CD4-positive, alpha-beta T cell (primary cell): ENCODE data around the gene ASCC3. TPM values are rescaled to one million over a fixed set of nuclear protein-coding genes. Genes with fewer than 3 reads are reported as not detected.

Source experiments
- ATAC-seq: fragments of 200-7000 bp; cut with Tn5 transposase; one replicate; pipeline ENCODE4 v1.10.0; 2022; ENCODE audit warnings: mild to moderate bottlenecking; ENCODE audit not compliant: poor library complexity
- CTCF ChIA-PET: fragments of 350-600 bp; sonication (Branson Sonifier 250); formaldehyde crosslinking; loops from one replicate; lab custom pipeline; 2021; ENCODE audit warnings: antibody characterized with exemption, inconsistent platforms; lab: Charles Lee
- POLR2A ChIA-PET: fragments of 350-600 bp; sonication (Branson Sonifier 250); formaldehyde crosslinking; loops from one replicate; lab custom pipeline; 2021; ENCODE audit warnings: antibody characterized with exemption, inconsistent platforms; lab: Charles Lee
- DNase-seq, 14 experiments: peaks; one replicate each; pipeline ENCODE4 v3.0.0-alpha.2; 2013 to 2020; ENCODE audit warnings: mixed read lengths in 2 of 14
- H3K27ac ChIP-seq, 2 donors: one replicate each; pipeline versions ENCODE4 v1.5.1 to v1.7.0; 2013; ENCODE audit warnings: low read length in 2 of 2, low read depth in 1 of 2, mild to moderate bottlenecking in 1 of 2
- H3K27me3 ChIP-seq, 2 experiments: 1 replicate in 1 of 2; 2 replicates in 1 of 2; pipeline versions ENCODE4 v1.6.1 to v1.7.0; 2013; ENCODE audit warnings: low read length in 2 of 2, control low read depth in 1 of 2, mild to moderate bottlenecking in 1 of 2, moderate library complexity in 1 of 2; ENCODE audit not compliant: insufficient read depth in 2 of 2, control insufficient read depth in 1 of 2
- H3K36me3 ChIP-seq: one replicate; pipeline ENCODE4 v1.6.1; 2013; ENCODE audit warnings: low read length, control low read depth; ENCODE audit not compliant: insufficient read depth
- H3K4me1 ChIP-seq: one replicate; pipeline ENCODE4 v1.6.1; 2013; ENCODE audit warnings: low read length, control low read depth; ENCODE audit not compliant: insufficient read depth
- H3K4me3 ChIP-seq: one replicate; pipeline ENCODE4 v1.5.1; 2013; ENCODE audit warnings: mild to moderate bottlenecking, low read length, moderate library complexity
- H3K9me3 ChIP-seq, 2 experiments: 1 replicate in 1 of 2; 2 replicates in 1 of 2; pipeline versions ENCODE4 v1.6.1 to v1.7.0; 2013; ENCODE audit warnings: low read length in 2 of 2, mild to moderate bottlenecking in 2 of 2, control low read depth in 1 of 2, moderate library complexity in 1 of 2; ENCODE audit not compliant: control insufficient read depth in 1 of 2, insufficient read depth in 1 of 2
- H3K27ac Mint-ChIP-seq: one replicate; pipeline ENCODE4 v1.8.0; 2020; ENCODE audit warnings: mixed read lengths
- H3K27me3 Mint-ChIP-seq: one replicate; pipeline ENCODE4 v1.8.0; 2021; ENCODE audit warnings: mixed read lengths
- H3K36me3 Mint-ChIP-seq: one replicate; pipeline ENCODE4 v1.8.0; 2021; ENCODE audit warnings: low read depth, mixed read lengths
- H3K4me1 Mint-ChIP-seq: one replicate; pipeline ENCODE4 v1.8.0; 2021; ENCODE audit warnings: low read depth, mixed read lengths
- H3K4me3 Mint-ChIP-seq: one replicate; pipeline ENCODE4 v1.8.0; 2020; ENCODE audit warnings: mild to moderate bottlenecking, mixed read lengths
- H3K9me3 Mint-ChIP-seq: one replicate; pipeline ENCODE4 v1.8.0; 2020; ENCODE audit warnings: mixed read lengths
- intact Hi-C, 2 experiments: fragments of 100-400 bp; cut with DNase I in 1 of 2; cut with micrococcal nuclease in 1 of 2; formaldehyde crosslinking; loops; one replicate each; pipeline versions ENCODE4 v1.15.1 to v1.9.0; 2023 to 2025; cut with DNase I, micrococcal nuclease
- total RNA-seq, 174 experiments: library from RNA in 2 of 174; stranded (reverse) in 2 of 174; gene quantifications; one replicate each; pipeline ENCODE4 v1.2.3 and lab custom pipeline; 2021 to 2026
- TF ChIP-seq, protein P1 (sequence below): fragments of 200-600 bp; IDR thresholded peaks from one replicate; pipeline ENCODE4 v1.8.0; 2022; ENCODE audit warnings: antibody characterized with exemption, mild to moderate bottlenecking

Gene ASCC3
- total RNA-seq, 2 experiments from 2014 or later: 28.9 to 30.4 TPM

DNA sequence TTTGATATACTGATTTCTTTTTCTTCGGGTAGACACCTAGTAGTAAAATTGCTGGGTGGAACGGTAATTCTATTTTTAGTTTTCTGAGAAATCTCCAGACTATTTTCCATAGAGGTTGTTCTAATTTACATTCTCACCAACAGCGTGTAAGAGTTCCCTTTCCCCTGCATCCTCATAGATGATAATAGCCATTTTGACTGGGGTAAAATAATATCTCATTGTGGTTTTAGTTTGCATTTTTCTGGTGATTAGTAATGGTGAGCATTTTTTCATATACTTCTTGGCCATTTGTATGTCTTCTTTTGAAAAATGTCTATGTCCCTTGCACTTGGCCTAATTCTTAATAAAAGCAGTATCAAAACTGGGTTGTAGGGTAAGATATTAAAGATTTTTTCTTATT is 267.5 kb downstream of the ASCC3 start:
- POLR2A ChIA-PET: no interaction called here
- Mint-ChIP-seq H3K4me3 (no peak overlapping the region), H3K27me3 (no peaks in the 10 kb centered on the region), H3K36me3 (peaks cover 28% of the 10 kb centered on the region), H3K4me1 (no peaks in the 10 kb centered on the region), H3K9me3 (no peaks in the 10 kb centered on the region), H3K27ac (no peak overlapping the region)
- ATAC-seq (no peak), DNase-seq (no peak)
- intact Hi-C loops: no loop called here
- TF ChIP-seq, protein P1, sequence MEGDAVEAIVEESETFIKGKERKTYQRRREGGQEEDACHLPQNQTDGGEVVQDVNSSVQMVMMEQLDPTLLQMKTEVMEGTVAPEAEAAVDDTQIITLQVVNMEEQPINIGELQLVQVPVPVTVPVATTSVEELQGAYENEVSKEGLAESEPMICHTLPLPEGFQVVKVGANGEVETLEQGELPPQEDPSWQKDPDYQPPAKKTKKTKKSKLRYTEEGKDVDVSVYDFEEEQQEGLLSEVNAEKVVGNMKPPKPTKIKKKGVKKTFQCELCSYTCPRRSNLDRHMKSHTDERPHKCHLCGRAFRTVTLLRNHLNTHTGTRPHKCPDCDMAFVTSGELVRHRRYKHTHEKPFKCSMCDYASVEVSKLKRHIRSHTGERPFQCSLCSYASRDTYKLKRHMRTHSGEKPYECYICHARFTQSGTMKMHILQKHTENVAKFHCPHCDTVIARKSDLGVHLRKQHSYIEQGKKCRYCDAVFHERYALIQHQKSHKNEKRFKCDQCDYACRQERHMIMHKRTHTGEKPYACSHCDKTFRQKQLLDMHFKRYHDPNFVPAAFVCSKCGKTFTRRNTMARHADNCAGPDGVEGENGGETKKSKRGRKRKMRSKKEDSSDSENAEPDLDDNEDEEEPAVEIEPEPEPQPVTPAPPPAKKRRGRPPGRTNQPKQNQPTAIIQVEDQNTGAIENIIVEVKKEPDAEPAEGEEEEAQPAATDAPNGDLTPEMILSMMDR: no peak
- no peak overlapping the region for H3K27ac ChIP-seq
- no peaks in the 10 kb centered on the region for H3K4me1 ChIP-seq
- no peaks in the 10 kb centered on the region for H3K9me3 ChIP-seq
- H3K36me3 ChIP-seq: peaks cover 12% of the 10 kb centered on the region
- CTCF ChIA-PET: no interaction called here
- H3K4me3 ChIP-seq: no peak overlapping the region
- no peaks in the 10 kb centered on the region for H3K27me3 ChIP-seq

DNA sequence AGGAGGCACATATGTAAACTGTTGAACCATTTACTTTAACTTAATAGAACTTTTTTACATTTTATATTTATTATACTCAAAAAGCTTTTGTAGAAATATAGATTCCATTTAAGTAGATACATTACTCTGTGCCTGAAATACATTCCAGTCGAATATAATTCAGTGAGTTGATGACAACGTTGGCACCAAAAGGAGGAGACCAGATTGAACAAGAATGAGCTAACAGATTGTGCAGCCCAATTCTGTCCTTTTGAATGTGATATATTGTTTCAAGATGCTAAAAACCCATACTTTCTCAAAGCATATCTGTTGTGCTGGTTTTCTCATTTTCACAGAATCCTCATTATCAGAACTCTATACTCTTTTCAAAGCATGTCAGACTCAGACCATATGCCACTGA is 269.0 kb downstream of the ASCC3 start:
- no peak for ATAC-seq

DNA sequence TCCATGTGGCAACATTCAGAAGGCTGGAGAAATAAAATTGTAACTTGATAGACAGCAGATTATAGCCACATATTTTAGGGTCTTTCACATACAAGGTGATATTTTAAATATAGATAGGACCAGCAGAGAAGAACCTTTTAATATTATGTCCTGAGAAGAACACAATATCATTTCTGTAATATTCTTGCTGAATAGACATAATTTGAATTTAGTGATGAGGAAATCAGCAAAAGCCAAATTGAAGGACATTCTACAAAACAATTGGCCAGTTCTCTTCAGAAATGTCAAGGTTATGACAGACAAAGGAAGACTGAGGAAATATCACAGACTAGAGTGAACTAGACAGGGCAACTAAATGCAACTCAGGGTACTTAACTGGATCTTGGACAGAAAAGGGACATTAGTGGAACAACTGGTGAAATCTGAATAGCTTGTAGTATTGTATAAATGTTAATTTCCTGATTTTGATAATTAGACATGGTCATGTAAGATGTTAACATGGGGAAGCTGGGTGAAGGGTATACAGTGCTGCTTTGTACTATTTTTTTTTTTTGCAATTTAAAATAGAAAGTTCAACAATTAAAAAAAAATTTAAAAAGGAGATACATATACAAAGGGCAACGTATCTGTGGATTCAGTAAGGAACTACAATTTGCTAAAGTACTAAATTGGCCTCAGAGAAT is 281.9 kb downstream of the ASCC3 start:
- H3K27me3 Mint-ChIP-seq: no peaks in the 10 kb centered on the region
- Histone ChIP-seq H3K9me3 (no peaks in the 10 kb centered on the region), H3K27ac (no peak overlapping the region), H3K4me1 (no peaks in the 10 kb centered on the region), H3K36me3 (peaks cover 22% of the 10 kb centered on the region), H3K4me3 (no peak overlapping the region), H3K27me3 (no peaks in the 10 kb centered on the region)
- no peaks in the 10 kb centered on the region for H3K9me3 Mint-ChIP-seq
- no peak for ATAC-seq
- POLR2A ChIA-PET: no interaction called here
- H3K36me3 Mint-ChIP-seq: peaks cover 76% of the 10 kb centered on the region
- DNase-seq: no peak
- intact Hi-C loops: no loop called here
- TF ChIP-seq, protein P1: no peak
- no peak overlapping the region for H3K27ac Mint-ChIP-seq
- no peaks in the 10 kb centered on the region for H3K4me1 Mint-ChIP-seq
- H3K4me3 Mint-ChIP-seq: no peak overlapping the region
- CTCF ChIA-PET: no interaction called here

More for the DNA sequence above, 269.0 kb downstream of the ASCC3 start:
- Histone ChIP-seq H3K27ac (no peak overlapping the region), H3K9me3 (no peaks in the 10 kb centered on the region), H3K27me3 (no peaks in the 10 kb centered on the region), H3K36me3 (no peaks in the 10 kb centered on the region), H3K4me1 (no peaks in the 10 kb centered on the region), H3K4me3 (no peak overlapping the region)
- H3K4me1 Mint-ChIP-seq: no peaks in the 10 kb centered on the region
- H3K9me3 Mint-ChIP-seq: no peaks in the 10 kb centered on the region
- TF ChIP-seq, protein P1: no peak
- ChIA-PET POLR2A (no interaction called here), CTCF (interaction anchor here (0.6 kb wide), 1 partner anchor 444 kb away, joined by 3 read pairs; no protein-coding TSS in a partner anchor)
- intact Hi-C loops: no loop called here
- H3K4me3 Mint-ChIP-seq: no peak overlapping the region
- peaks cover 20% of the 10 kb centered on the region for H3K36me3 Mint-ChIP-seq
- no peaks in the 10 kb centered on the region for H3K27me3 Mint-ChIP-seq
- H3K27ac Mint-ChIP-seq: no peak overlapping the region
- no peak for DNase-seq
